Colonic mucosa (tissue), 4 donors: ENCODE measurements around the gene RBP3. TPM values are rescaled to one million over a fixed set of nuclear protein-coding genes. Genes with fewer than 3 reads are reported as not detected.

ENCODE experiments used
- DNase-seq: peaks from one replicate; pipeline ENCODE4 v3.0.0-alpha.2; 2020
- H3K27ac ChIP-seq: fragments of 200-600 bp; one replicate; pipeline ENCODE4 v1.8.0; 2021
- H3K27me3 ChIP-seq: fragments of 200-600 bp; one replicate; pipeline ENCODE4 v1.8.0; 2021
- H3K36me3 ChIP-seq: fragments of 200-600 bp; one replicate; pipeline ENCODE4 v1.8.0; 2021
- H3K4me1 ChIP-seq: fragments of 200-600 bp; one replicate; pipeline ENCODE4 v1.8.0; 2021; ENCODE audit warnings: mild to moderate bottlenecking
- H3K4me3 ChIP-seq: fragments of 200-600 bp; one replicate; pipeline ENCODE4 v1.8.0; 2021
- H3K9ac ChIP-seq, 2 donors: one replicate each; pipeline ENCODE4 v1.7.0; 2013; ENCODE audit warnings: control low read depth in 2 of 2, low read depth in 2 of 2, low read length in 2 of 2
- H3K9me3 ChIP-seq: fragments of 200-600 bp; one replicate; pipeline ENCODE4 v1.8.0; 2021
- intact Hi-C: fragments of 100-400 bp; cut with DNase I; formaldehyde crosslinking; loops from one replicate; pipeline ENCODE4 v1.14.1; 2022
- total RNA-seq, 2 donors: library from RNA; stranded (reverse); fragmentation: NEBNext Ultra II Directional in 1 of 2; extraction: Animal tissue kit (Norgen Biotek cat#: 25700) in 1 of 2; gene quantifications; one replicate each; pipeline ENCODE4 v1.2.1, GENCODE V29; 2021
- TF ChIP-seq, protein P1 (sequence below): fragments of 200-600 bp; IDR thresholded peaks from one replicate; pipeline ENCODE4 v1.8.0; 2022; ENCODE audit warnings: antibody characterized with exemption, mild to moderate bottlenecking
- donor health status: healthy.
- donor health status: DM: no; HTN: no; CAD: no.
- donor health status: DM: no; HTN: no; CAD: no.

RBP3 gene
- total RNA-seq, 2 donors from 2014 or later, result not detected

DNA sequence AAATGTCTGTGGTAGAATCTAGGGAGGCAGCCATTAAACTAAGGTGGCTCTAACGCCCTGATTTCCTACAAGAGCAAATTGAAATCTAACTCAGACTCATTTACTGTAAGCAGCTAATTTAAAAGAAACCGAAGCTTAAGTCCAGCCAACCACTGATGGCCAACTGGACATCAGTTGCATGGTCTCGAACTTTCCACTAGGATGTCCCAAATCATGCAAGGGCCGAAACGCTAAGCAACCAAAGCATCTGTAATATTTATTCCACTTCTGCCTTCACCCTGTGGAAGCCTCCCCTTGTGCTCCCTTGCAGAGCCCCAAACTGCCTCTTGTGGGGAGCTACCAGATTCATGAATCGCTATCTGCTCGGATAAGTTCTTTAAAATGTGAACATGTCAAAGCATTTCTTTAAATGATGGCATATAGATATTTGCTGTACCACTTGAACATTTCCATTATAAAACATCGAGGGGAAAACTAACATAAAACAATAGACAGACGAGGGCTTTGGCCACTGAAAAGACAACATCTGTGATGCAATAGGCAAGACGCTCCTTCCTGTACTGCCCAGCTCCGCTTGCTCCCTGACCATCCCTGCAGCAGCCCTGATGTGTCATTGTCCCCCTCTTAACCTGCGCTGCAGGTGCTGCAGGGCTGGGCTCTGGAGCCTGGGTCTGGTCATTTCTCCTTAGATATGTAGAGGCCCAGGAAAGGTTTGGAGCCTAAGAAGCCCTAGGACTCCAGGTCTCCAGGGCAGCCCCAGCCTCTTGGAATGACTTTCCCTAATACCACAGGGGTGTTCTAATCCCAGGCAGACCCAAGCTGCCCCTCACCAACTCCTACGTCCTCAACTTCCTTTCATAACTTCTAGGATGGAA lies 2.9 kb upstream of the RBP3 start:
- intact Hi-C loops, result no loop called here
- H3K9me3 ChIP-seq, result no peaks in the 10 kb centered on the region

DNA sequence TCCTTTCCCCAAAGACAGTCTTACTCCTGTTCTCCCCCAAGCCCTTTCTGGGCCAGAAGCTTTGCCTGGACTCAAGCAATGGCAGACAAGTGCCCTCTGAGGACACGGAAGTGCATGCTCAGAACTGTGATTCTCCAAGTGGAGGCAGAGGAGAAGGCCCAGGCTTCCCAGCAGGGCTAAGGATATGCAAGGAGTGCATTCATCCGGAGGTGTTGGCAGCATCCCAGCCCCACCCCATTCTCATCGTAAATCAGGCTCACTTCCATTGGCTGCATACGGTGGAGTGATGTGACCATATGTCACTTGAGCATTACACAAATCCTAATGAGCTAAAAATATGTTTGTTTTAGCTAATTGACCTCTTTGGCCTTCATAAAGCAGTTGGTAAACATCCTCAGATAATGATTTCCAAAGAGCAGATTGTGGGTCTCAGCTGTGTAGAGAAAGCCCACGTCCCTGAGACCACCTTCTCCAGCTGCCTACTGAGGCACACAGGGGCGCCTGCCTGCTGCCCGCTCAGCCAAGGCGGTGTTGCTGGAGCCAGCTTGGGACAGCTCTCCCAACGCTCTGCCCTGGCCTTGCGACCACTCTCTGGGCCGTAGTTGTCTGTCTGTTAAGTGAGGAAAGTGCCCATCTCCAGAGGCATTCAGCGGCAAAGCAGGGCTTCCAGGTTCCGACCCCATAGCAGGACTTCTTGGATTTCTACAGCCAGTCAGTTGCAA lies 1.4 kb upstream of the RBP3 start:
- DNase-seq, result peak; percentile 44
- no peak overlapping the region for H3K9ac ChIP-seq
- H3K27me3 ChIP-seq, result no peaks in the 10 kb centered on the region
- H3K4me1 ChIP-seq, result no peaks in the 10 kb centered on the region
- intact Hi-C loops, result no loop called here
- TF ChIP-seq, protein P1, sequence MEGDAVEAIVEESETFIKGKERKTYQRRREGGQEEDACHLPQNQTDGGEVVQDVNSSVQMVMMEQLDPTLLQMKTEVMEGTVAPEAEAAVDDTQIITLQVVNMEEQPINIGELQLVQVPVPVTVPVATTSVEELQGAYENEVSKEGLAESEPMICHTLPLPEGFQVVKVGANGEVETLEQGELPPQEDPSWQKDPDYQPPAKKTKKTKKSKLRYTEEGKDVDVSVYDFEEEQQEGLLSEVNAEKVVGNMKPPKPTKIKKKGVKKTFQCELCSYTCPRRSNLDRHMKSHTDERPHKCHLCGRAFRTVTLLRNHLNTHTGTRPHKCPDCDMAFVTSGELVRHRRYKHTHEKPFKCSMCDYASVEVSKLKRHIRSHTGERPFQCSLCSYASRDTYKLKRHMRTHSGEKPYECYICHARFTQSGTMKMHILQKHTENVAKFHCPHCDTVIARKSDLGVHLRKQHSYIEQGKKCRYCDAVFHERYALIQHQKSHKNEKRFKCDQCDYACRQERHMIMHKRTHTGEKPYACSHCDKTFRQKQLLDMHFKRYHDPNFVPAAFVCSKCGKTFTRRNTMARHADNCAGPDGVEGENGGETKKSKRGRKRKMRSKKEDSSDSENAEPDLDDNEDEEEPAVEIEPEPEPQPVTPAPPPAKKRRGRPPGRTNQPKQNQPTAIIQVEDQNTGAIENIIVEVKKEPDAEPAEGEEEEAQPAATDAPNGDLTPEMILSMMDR, result no peak
- H3K27ac ChIP-seq, result no peak overlapping the region
- no peaks in the 10 kb centered on the region for H3K36me3 ChIP-seq
- H3K9me3 ChIP-seq, result no peaks in the 10 kb centered on the region
- no peak overlapping the region for H3K4me3 ChIP-seq

More for the DNA sequence above, 2.9 kb upstream of the RBP3 start:
- no peak for DNase-seq
- Histone ChIP-seq H3K27me3 (no peaks in the 10 kb centered on the region), H3K27ac (no peak overlapping the region), H3K4me3 (no peak overlapping the region), H3K9ac (no peak overlapping the region), H3K4me1 (peaks cover under 1% of the 10 kb centered on the region), H3K36me3 (no peaks in the 10 kb centered on the region)
- TF ChIP-seq, protein P1, result no peak

DNA sequence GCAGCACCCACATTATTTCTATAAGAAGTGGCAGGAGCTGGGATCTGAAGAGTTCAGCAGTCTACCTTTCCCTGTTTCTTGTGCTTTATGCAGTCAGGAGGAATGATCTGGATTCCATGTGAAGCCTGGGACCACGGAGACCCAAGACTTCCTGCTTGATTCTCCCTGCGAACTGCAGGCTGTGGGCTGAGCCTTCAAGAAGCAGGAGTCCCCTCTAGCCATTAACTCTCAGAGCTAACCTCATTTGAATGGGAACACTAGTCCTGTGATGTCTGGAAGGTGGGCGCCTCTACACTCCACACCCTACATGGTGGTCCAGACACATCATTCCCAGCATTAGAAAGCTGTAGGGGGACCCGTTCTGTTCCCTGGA lies 874 bp upstream of the RBP3 start:
- Histone ChIP-seq H3K27me3 (no peaks in the 10 kb centered on the region), H3K9me3 (no peaks in the 10 kb centered on the region), H3K27ac (no peak overlapping the region), H3K4me1 (no peaks in the 10 kb centered on the region), H3K36me3 (no peaks in the 10 kb centered on the region), H3K4me3 (no peak overlapping the region), H3K9ac (no peak overlapping the region)
- DNase-seq, result no peak
- intact Hi-C loops, result no loop called here
- TF ChIP-seq, protein P1, result no peak

GRCh38 chr10:47348661-47349470 lies 703 bp downstream of the RBP3 start:
- Histone ChIP-seq H3K27ac (no peak overlapping the region), H3K4me3 (no peak overlapping the region), H3K9me3 (no peaks in the 10 kb centered on the region), H3K4me1 (no peaks in the 10 kb centered on the region), H3K9ac (no peak overlapping the region), H3K27me3 (no peaks in the 10 kb centered on the region), H3K36me3 (no peaks in the 10 kb centered on the region)
- intact Hi-C loops, result no loop called here
- TF ChIP-seq, protein P1, result no peak
- no peak for DNase-seq

DNA sequence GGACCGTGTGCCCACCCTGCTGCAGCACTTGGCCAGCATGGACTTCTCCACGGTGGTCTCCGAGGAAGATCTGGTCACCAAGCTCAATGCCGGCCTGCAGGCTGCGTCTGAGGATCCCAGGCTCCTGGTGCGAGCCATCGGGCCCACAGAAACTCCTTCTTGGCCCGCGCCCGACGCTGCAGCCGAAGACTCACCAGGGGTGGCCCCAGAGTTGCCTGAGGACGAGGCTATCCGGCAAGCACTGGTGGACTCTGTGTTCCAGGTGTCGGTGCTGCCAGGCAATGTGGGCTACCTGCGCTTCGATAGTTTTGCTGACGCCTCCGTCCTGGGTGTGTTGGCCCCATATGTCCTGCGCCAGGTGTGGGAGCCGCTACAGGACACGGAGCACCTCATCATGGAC lies 1.4 kb downstream of the RBP3 start:
- Histone ChIP-seq H3K27me3 (no peaks in the 10 kb centered on the region), H3K9ac (no peak overlapping the region), H3K4me3 (no peak overlapping the region), H3K36me3 (no peaks in the 10 kb centered on the region), H3K4me1 (no peaks in the 10 kb centered on the region), H3K27ac (no peak overlapping the region), H3K9me3 (no peaks in the 10 kb centered on the region)
- TF ChIP-seq, protein P1, result no peak
- intact Hi-C loops, result no loop called here
- DNase-seq, result no peak
